Erythroblast (primary cell): ENCODE data around the gene PRICKLE3.

Source experiments
- GATA1 ChIP-seq: IDR thresholded peaks from 2 replicates; pipeline ENCODE4 v1.6.1; 2011; ENCODE audit warnings: low read depth, mild to moderate bottlenecking, control low read depth, low read length, moderate library complexity
- POLR2A ChIP-seq: IDR thresholded peaks from 2 replicates; pipeline ENCODE4 v1.6.1; 2011; ENCODE audit warnings: mild to moderate bottlenecking, low read length

- TF ChIP-seq POLR2A (no peak), GATA1 (no peak)
These were observed 11.4 kb upstream of the PRICKLE3 start for GRCh38 chrX:49197543-49198087.
